ENCODE data around the gene ANO8.

DNA sequence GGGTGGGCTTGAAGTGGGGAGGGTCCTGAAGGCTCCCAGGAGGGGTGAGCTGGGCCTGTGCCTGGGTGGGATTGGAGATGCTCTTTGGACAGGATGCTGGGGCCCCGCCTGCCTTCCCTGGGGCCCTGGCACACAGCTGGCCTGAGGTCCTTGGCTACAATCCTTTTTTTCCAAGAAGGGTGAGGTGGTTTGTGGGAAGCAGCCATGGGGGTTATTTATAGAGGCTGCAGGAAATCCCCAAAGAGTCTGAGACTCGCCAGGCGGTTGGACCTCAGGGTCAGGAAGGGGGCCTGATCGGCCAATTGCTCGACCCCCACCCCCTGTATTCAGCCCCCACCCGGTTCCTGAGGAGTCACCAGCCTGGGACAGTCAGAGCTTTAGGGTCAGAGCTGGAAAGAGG, 12.7 kb upstream of the ANO8 start:
- TF ChIP-seq, protein P1, sequence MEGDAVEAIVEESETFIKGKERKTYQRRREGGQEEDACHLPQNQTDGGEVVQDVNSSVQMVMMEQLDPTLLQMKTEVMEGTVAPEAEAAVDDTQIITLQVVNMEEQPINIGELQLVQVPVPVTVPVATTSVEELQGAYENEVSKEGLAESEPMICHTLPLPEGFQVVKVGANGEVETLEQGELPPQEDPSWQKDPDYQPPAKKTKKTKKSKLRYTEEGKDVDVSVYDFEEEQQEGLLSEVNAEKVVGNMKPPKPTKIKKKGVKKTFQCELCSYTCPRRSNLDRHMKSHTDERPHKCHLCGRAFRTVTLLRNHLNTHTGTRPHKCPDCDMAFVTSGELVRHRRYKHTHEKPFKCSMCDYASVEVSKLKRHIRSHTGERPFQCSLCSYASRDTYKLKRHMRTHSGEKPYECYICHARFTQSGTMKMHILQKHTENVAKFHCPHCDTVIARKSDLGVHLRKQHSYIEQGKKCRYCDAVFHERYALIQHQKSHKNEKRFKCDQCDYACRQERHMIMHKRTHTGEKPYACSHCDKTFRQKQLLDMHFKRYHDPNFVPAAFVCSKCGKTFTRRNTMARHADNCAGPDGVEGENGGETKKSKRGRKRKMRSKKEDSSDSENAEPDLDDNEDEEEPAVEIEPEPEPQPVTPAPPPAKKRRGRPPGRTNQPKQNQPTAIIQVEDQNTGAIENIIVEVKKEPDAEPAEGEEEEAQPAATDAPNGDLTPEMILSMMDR (conservative IDR thresholded peaks at IDR 0.05; ENCODE audit: low read depth in 2 of 2) = no peak
- TF ChIP-seq EZH2phosphoT487 (IDR thresholded peaks at IDR 0.05; ENCODE audit: unreplicated experiment) = no peak
- TF ChIP-seq, protein P2, sequence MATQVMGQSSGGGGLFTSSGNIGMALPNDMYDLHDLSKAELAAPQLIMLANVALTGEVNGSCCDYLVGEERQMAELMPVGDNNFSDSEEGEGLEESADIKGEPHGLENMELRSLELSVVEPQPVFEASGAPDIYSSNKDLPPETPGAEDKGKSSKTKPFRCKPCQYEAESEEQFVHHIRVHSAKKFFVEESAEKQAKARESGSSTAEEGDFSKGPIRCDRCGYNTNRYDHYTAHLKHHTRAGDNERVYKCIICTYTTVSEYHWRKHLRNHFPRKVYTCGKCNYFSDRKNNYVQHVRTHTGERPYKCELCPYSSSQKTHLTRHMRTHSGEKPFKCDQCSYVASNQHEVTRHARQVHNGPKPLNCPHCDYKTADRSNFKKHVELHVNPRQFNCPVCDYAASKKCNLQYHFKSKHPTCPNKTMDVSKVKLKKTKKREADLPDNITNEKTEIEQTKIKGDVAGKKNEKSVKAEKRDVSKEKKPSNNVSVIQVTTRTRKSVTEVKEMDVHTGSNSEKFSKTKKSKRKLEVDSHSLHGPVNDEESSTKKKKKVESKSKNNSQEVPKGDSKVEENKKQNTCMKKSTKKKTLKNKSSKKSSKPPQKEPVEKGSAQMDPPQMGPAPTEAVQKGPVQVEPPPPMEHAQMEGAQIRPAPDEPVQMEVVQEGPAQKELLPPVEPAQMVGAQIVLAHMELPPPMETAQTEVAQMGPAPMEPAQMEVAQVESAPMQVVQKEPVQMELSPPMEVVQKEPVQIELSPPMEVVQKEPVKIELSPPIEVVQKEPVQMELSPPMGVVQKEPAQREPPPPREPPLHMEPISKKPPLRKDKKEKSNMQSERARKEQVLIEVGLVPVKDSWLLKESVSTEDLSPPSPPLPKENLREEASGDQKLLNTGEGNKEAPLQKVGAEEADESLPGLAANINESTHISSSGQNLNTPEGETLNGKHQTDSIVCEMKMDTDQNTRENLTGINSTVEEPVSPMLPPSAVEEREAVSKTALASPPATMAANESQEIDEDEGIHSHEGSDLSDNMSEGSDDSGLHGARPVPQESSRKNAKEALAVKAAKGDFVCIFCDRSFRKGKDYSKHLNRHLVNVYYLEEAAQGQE (IDR thresholded peaks at IDR 0.05; ENCODE audit: unreplicated experiment) = no peak
- no peak for TF ChIP-seq EZH2 (IDR thresholded peaks at IDR 0.05; ENCODE audit: low read depth, unreplicated experiment)
